HG02763 (cell line): ENCODE data around the gene CDX1.

Experiments
- ATAC-seq: cut with Tn5 transposase; IDR thresholded peaks from one replicate; pipeline ENCODE4 v1.9.1; 2021; ENCODE audit warnings: mild to moderate bottlenecking, moderate library complexity; ENCODE audit not compliant: unreplicated experiment

CDX1 gene

DNA sequence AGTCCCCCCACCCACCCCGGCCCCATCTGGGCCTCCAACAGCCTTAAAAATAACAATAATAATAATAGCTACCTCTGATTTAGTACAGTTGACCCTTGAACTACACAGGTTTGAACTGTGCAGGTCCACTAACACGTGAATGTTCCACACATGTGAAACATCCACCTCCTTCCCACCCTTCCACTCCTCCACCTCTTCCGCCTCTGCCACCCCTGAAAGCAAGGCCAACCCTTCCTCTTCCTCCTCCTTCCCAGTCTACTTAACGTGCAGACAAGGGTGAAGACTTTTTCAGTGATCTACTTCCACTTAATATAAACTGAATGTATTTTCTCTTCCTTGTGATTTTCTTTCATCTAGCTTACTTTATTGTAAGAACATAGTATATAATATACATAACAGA is 21.7 kb upstream of the CDX1 start:
- no peak for ATAC-seq

- no peak for ATAC-seq
Observed at GRCh38 chr5:150146235-150146634, 20.3 kb upstream of the CDX1 start.

- no peak for ATAC-seq
Observed at GRCh38 chr5:150146862-150147601, 19.5 kb upstream of the CDX1 start.

GRCh38 chr5:150147670-150148069 is 18.9 kb upstream of the CDX1 start:
- ATAC-seq: no peak

- ATAC-seq: no peak
Observed at GRCh38 chr5:150148117-150148927, 18.3 kb upstream of the CDX1 start.

DNA sequence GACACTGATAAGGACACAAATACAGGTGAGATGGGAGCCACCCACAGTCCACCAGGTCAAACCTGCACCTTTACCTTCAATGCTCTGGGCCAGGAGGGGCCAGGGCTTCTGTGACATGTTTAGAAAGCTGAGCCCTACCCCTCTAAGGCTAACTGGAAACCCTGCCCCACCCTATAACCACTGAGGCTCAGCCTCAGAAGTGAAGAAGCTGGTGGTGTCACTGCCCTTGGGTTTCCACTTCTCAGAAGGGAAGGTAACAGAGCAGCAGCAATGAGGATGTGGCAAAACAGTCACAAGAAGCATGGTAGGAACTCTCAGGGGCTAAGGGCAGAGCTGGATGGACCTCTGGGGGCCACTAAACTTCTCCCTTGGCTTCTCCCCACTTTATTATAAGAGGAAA is 17.0 kb upstream of the CDX1 start:
- ATAC-seq: no peak

GRCh38 chr5:150152636-150153462 is 13.7 kb upstream of the CDX1 start:
- ATAC-seq: no peak

GRCh38 chr5:150153483-150153882 is 13.1 kb upstream of the CDX1 start:
- ATAC-seq: no peak

DNA sequence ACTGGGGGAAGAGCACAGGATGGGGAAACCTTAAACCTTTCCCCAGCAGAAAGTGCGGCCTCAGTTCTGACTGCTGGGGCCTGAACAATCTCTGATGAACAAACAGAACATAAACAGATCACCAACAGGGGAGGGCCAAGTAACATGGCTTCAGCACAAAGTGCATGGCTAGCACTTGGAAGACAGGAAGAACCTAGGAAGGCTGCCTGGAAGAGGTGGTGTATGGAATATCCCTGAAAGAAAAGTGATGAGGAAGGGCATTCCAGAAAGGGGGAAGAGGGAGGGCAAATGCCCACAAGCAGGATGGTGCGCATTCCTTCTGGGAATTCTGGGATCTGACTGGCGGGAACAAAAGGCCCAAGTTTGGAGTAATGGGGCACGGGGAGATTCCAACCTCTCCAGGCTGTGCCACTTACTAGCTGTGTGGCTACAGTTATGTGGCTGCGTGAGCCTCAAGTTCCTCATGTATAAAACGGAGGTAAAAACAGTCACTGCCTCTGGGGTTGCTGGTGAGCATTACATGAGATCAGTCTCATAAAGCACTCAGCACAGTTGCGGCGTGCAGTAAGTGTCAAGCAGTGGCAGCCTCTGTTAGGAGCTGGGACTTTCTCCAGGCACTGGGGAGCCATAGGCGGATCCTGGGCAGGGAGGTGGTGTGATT is 12.5 kb upstream of the CDX1 start:
- ATAC-seq: no peak

DNA sequence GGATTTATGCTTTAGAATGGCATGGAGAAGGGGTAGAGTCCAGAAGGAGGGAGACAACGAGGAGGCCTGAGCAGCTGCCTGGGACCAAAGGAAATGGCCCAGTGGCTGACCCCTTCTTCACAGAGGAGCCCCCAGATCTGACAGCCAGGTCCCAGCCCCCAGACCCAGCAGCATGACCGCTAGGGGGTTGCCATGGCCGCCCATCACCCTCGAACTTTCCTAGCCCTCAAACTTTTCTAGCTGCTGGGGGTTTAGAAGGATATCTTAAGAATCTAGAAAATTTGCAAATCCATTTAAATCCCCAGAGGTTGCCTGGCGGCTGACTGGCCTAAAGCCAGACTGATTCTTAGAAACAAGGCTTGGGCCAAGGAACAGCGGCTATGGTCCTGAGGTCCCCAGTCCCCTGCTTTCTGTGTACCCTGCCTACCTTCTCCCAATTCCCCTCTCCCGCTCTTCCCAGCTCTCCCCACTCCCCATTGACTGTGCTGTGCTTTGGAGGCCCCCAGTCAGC is 11.9 kb upstream of the CDX1 start:
- no peak for ATAC-seq

GRCh38 chr5:150155258-150156026 is 11.1 kb upstream of the CDX1 start, which contains the start of gene PDGFRB:
Gene PDGFRB (minus strand): TSS chr5:150155845. CDS start chr5:150137047, 18,798 bp downstream.
- ATAC-seq: no peak

DNA sequence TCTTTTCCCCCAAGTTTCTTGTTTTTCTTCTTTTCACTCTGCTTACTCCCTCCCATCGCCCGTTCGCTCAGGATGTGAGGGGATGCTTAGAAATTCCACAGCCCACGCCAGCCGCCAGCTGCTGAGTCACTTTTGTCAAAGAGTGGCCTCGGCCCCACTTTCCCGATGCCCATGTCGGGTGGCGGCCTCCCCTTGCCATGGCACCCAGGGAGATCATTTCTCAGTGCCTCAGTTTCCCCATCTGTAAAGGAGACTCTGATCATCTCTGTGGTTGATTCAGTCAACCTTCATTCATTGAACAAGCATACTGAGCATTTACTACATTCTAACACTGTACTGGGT is 10.6 kb upstream of the CDX1 start:
- no peak for ATAC-seq

DNA sequence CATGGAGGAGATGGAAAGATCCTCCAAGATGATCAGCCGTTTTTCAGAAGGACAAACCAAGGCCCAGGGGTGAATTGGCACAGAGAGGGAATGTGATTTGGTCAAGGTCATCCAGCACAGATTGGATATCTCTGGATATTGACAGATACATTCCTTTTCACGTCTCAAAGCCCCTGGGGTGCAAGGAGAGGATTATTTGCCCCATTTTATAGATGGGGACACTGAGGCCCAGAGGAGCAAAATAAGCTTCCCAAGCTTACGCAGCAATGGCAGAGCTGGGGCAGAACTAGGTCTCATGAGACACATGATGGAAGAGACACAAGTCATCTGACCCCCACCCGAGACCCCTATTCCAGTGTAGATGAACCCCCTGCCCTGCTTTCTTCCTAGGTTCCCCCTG is 10.0 kb upstream of the CDX1 start:
- ATAC-seq: no peak

GRCh38 chr5:150157168-150157567 is 9.4 kb upstream of the CDX1 start:
- ATAC-seq: no peak

GRCh38 chr5:150158170-150158949 is 8.2 kb upstream of the CDX1 start:
- no peak for ATAC-seq

DNA sequence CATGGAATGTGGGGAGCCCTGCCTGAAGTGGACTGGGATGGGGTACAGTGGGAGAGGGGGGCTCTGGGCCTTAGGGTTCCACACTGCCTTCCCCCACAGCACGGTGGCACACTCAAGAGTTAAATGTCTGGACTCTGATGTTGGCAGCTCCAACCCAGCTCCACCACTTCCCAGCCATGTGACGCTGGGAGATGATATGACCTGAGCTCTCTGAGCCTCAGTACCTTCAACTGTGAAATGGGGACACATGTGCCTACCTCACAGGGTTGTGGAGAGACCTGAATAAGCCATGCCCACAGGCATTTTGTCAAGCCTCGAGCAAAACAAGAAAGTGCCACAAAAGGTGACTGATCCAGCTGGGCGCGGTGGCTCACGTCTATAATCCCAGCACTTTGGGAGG is 7.5 kb upstream of the CDX1 start:
- no peak for ATAC-seq

GRCh38 chr5:150159741-150160179 is 6.8 kb upstream of the CDX1 start:
- no peak for ATAC-seq

DNA sequence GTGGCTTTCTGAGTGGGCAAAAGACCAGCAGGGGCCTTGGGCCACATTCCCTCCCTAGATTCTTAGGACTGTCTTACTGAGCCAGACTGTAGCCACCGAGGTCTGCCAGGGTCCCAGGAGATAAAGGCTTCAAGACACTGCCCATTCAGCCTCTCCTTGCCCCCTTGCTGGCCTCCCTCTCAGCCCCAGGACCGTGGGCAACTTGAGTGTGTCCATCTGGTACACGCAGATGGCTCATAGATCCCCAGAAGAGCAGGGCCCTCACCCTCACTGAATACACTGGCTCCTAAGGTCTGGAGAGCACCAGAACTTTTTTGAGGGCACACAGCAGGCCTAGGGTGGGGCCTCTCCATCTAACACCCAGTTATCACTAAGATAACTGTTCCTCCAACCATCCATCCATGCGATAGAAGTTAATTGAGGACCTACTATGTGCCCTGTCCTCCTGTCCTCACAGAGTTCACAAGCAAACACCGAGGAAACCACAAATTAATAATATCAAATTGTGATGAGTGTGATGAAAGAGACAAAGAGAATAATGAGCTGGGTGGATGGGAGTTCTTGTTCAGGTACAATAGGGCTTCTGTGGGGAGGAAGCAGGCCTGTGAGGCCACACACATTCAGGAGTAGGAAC is 6.0 kb upstream of the CDX1 start:
- ATAC-seq: no peak
